Subcutaneous adipose tissue (tissue), 4 donors: ENCODE data around the gene EID2B. TPM values are rescaled to one million over a fixed set of nuclear protein-coding genes. Genes with fewer than 3 reads are reported as not detected.

Experiments used
- CTCF ChIP-seq: fragments of 450-650 bp; IDR thresholded peaks from one replicate; pipeline ENCODE4 v1.5.1; 2016; ENCODE audit warnings: low read depth, mild to moderate bottlenecking, control low read depth, antibody characterized with exemption, moderate library complexity
- total RNA-seq, 4 donors: library from RNA; depleted of rRNA; stranded (reverse); fragments of >200 nt; gene quantifications; one replicate each; pipeline ENCODE4 v1.1.0, GENCODE V29; 2016

Gene EID2B
- total RNA-seq, 4 donors from 2014 or later: 0.65 to 3.3 (median 2.1) TPM

- no peak for TF ChIP-seq CTCF
Observed at GRCh38 chr19:39506944-39507714, 25.5 kb downstream of the EID2B start.

- no peak for TF ChIP-seq CTCF
Observed at GRCh38 chr19:39506598-39506943, 26.1 kb downstream of the EID2B start.

GRCh38 chr19:39502640-39503417 is 29.8 kb downstream of the EID2B start:
- TF ChIP-seq CTCF: no peak

GRCh38 chr19:39501340-39501739 is 31.3 kb downstream of the EID2B start:
- TF ChIP-seq CTCF: no peak

GRCh38 chr19:39500543-39500942 is 32.1 kb downstream of the EID2B start:
- no peak for TF ChIP-seq CTCF

GRCh38 chr19:39499932-39500331 is 32.7 kb downstream of the EID2B start:
- TF ChIP-seq CTCF: no peak
